Tibial nerve (tissue), 4 donors: Measurements from ENCODE around the gene GDF11.

Experiments used
- EP300 ChIP-seq, 2 donors: sonication (generic); formaldehyde crosslinking; IDR thresholded peaks; one replicate each; pipeline ENCODE4 v1.6.1; 2017; ENCODE audit warnings: antibody characterized with exemption in 2 of 2, mild to moderate bottlenecking in 1 of 2
- POLR2A ChIP-seq, 2 donors: fragments of 450-650 bp; IDR thresholded peaks; one replicate each; pipeline ENCODE4 v1.6.1; 2017; ENCODE audit warnings: antibody characterized with exemption in 2 of 2, mild to moderate bottlenecking in 2 of 2, moderate library complexity in 2 of 2
- TF ChIP-seq, protein P1 (sequence below), 5 experiments: fragments of 200-600 bp in 3 of 5; fragments of 450-650 bp in 2 of 5; sonication (generic) in 3 of 5; IDR thresholded peaks; one replicate each; pipeline ENCODE4 v1.5.1; 2016 to 2019; ENCODE audit warnings: antibody characterized with exemption in 5 of 5, mild to moderate bottlenecking in 3 of 5, moderate library complexity in 2 of 5

DNA sequence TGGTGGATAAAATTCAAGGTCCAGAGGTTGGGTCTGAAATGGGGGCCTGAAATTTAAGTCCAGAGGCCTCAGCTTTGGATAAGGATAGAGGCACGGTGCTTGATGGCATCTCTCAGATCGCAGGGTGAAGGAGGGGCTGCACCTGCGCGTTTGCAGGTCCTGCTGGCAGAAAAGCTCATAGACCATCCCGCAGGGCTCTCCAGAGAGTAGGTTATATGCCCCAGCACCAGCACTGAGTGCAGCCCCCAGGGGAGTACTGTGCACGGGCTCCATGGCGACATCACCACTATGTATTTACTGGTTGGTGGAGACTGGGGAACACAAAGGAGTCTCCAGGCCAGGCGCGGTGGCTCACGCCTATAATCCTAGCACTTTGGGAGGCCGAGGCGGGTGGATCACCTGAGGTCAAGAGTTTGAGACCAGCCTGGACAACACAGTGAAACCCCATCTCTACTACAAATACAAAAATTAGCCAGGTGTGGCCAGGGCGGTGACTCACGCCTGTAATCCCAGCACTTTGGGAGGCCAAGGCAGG, 9.8 kb upstream of the GDF11 start:
- TF ChIP-seq POLR2A (IDR thresholded peaks at IDR 0.05) (no peak), EP300 (IDR thresholded peaks at IDR 0.05) (no peak)
- TF ChIP-seq, protein P1, sequence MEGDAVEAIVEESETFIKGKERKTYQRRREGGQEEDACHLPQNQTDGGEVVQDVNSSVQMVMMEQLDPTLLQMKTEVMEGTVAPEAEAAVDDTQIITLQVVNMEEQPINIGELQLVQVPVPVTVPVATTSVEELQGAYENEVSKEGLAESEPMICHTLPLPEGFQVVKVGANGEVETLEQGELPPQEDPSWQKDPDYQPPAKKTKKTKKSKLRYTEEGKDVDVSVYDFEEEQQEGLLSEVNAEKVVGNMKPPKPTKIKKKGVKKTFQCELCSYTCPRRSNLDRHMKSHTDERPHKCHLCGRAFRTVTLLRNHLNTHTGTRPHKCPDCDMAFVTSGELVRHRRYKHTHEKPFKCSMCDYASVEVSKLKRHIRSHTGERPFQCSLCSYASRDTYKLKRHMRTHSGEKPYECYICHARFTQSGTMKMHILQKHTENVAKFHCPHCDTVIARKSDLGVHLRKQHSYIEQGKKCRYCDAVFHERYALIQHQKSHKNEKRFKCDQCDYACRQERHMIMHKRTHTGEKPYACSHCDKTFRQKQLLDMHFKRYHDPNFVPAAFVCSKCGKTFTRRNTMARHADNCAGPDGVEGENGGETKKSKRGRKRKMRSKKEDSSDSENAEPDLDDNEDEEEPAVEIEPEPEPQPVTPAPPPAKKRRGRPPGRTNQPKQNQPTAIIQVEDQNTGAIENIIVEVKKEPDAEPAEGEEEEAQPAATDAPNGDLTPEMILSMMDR (IDR thresholded peaks at IDR 0.05) = no peak
